HepG2 (cell line): Measurements from ENCODE around the gene CCN6. TPM values are rescaled to one million over a fixed set of nuclear protein-coding genes. Genes with fewer than 3 reads are reported as not detected.

Experiments used
- ATAC-seq: fragments of 200-7000 bp; cut with Tn5 transposase; 3 replicates; pipeline ENCODE4 v1.9.1; 2020; ENCODE audit warnings: mild to moderate bottlenecking, moderate library complexity
- BruUV-seq: library from RNA; stranded (reverse); fragments of 400-500 nt; replicated peaks from 2 replicates; lab custom pipeline; 2021; lab: Mats Ljungman, UMichigan
- CTCF ChIA-PET: fragments of 300-600 bp; formaldehyde crosslinking; extraction: SDS; loops from one replicate; lab custom pipeline; 2021; ENCODE audit warnings: low total read pairs, inconsistent platforms, low intra/inter-chr PET ratio; lab: Yijun Ruan, JAX
- POLR2A ChIA-PET: fragments of 350-600 bp; sonication (Branson Sonifier 250); formaldehyde crosslinking; loops from one replicate; lab custom pipeline; 2020; ENCODE audit warnings: antibody characterized with exemption, inconsistent platforms; lab: Yijun Ruan, JAX
- DNase-seq: peaks from one replicate; pipeline ENCODE4 v3.0.0-alpha.2; 2015; ENCODE audit warnings: low spot score
- FAIRE-seq: peaks from 3 replicates; lab custom pipeline; 2011; peaks lifted over from hg19 to GRCh38; lab: Jason Lieb, UNC
- H2AFZ ChIP-seq: one replicate; pipeline ENCODE4 v1.6.1; 2011; ENCODE audit warnings: low read length, inconsistent platforms
- H3K27ac ChIP-seq: fragments of 300-600 bp; 3 replicates; pipeline ENCODE4 v1.8.0; 2011; ENCODE audit warnings: mixed run types, mild to moderate bottlenecking, mixed read lengths, low read length, inconsistent platforms; ENCODE audit not compliant: insufficient read depth; ENCODE audit errors: extremely low read length
- H3K27me3 ChIP-seq, 2 experiments: fragments of 200-600 bp in 1 of 2; 2 replicates in 1 of 2; 3 replicates in 1 of 2; pipeline versions ENCODE4 v1.6.0 to v1.8.0; 2011; ENCODE audit warnings: low read length in 2 of 2, mild to moderate bottlenecking in 2 of 2, moderate library complexity in 2 of 2, inconsistent platforms in 1 of 2; ENCODE audit not compliant: insufficient read depth in 2 of 2, control insufficient read depth in 1 of 2
- H3K36me3 ChIP-seq, 2 experiments: fragments of 200-600 bp in 1 of 2; replicated peaks in 1 of 2; 2 replicates in 1 of 2; 3 replicates in 1 of 2; pipeline versions ENCODE4 v1.5.1 to v1.8.0; 2011; ENCODE audit warnings: low read length in 2 of 2, inconsistent platforms in 1 of 2; ENCODE audit not compliant: insufficient read depth in 2 of 2, control insufficient read depth in 1 of 2
- H3K4me1 ChIP-seq: 2 replicates; pipeline ENCODE4 v1.5.1; 2012; ENCODE audit warnings: low read length, inconsistent platforms; ENCODE audit not compliant: insufficient read depth
- H3K4me2 ChIP-seq: 2 replicates; pipeline ENCODE4 v1.6.0; 2011; ENCODE audit warnings: low read depth, low read length, inconsistent platforms
- H3K4me3 ChIP-seq, 3 experiments: fragments of 200-600 bp in 1 of 3; sonication (generic), shearing (Covaris generic) in 1 of 3; replicated peaks in 1 of 3; 2 replicates each; pipeline ENCODE4 v1.5.1; 2011 to 2016; ENCODE audit warnings: low read length in 3 of 3, inconsistent platforms in 2 of 3, low read depth in 2 of 3, mild to moderate bottlenecking in 2 of 3, control low read depth in 1 of 3, mixed read lengths in 1 of 3; ENCODE audit not compliant: insufficient read depth in 1 of 3
- H3K79me2 ChIP-seq: one replicate; pipeline ENCODE4 v1.6.1; 2011; ENCODE audit warnings: low read length, inconsistent platforms; ENCODE audit not compliant: insufficient read depth
- H3K9ac ChIP-seq: 2 replicates; pipeline ENCODE4 v1.6.0; 2011; ENCODE audit warnings: mild to moderate bottlenecking, low read depth, low read length, inconsistent platforms; ENCODE audit not compliant: insufficient read depth
- H3K9me3 ChIP-seq: 2 replicates; pipeline ENCODE4 v1.5.1; 2012; ENCODE audit warnings: mild to moderate bottlenecking, low read length
- H4K20me1 ChIP-seq: 2 replicates; pipeline ENCODE4 v1.6.0; 2011; ENCODE audit warnings: inconsistent platforms, mild to moderate bottlenecking, low read length, moderate library complexity; ENCODE audit not compliant: insufficient read depth
- EZH2 ChIP-seq: conservative IDR thresholded peaks from 2 replicates; pipeline ENCODE4 v1.6.1; 2012; ENCODE audit warnings: mild to moderate bottlenecking, low read depth, low read length, moderate library complexity
- GTF3A ChIP-seq: sonication (generic); formaldehyde crosslinking; conservative IDR thresholded peaks from 2 replicates; pipeline ENCODE4 v1.4.0; 2020; ENCODE audit warnings: mild to moderate bottlenecking, missing genetic modification reagents
- MTF1 ChIP-seq: sonication (generic); formaldehyde crosslinking; IDR thresholded peaks from 2 replicates; pipeline ENCODE4 v1.5.0; 2020; ENCODE audit warnings: missing genetic modification reagents
- MTF2 ChIP-seq: sonication (generic); formaldehyde crosslinking; IDR thresholded peaks from 2 replicates; pipeline ENCODE4 v1.5.0; 2020; ENCODE audit warnings: missing genetic modification reagents, borderline replicate concordance
- MXI1 ChIP-seq: IDR thresholded peaks from 3 replicates; pipeline ENCODE4 v1.6.1; 2012; ENCODE audit warnings: low read depth, low read length, inconsistent platforms, borderline replicate concordance
- NFE2L1 ChIP-seq: sonication (generic); formaldehyde crosslinking; IDR thresholded peaks from 2 replicates; pipeline ENCODE4 v1.4.0; 2020; ENCODE audit warnings: missing genetic modification reagents, mild to moderate bottlenecking, borderline replicate concordance
- SP140L ChIP-seq: sonication (generic); formaldehyde crosslinking; IDR thresholded peaks from 2 replicates; pipeline ENCODE4 v1.4.0; 2020; ENCODE audit warnings: missing genetic modification reagents, borderline replicate concordance
- ZBTB1 ChIP-seq: sonication (generic); formaldehyde crosslinking; IDR thresholded peaks from 2 replicates; pipeline ENCODE4 v1.4.0; 2020; ENCODE audit warnings: missing genetic modification reagents, borderline replicate concordance
- ZBTB3 ChIP-seq: sonication (generic); formaldehyde crosslinking; IDR thresholded peaks from 2 replicates; pipeline ENCODE4 v1.4.0; 2020; ENCODE audit warnings: low read depth, mild to moderate bottlenecking, moderate library complexity, missing genetic modification reagents, borderline replicate concordance
- ZMYM3 ChIP-seq: sonication (generic); formaldehyde crosslinking; IDR thresholded peaks from 2 replicates; pipeline ENCODE4 v1.5.1; 2020; ENCODE audit warnings: mild to moderate bottlenecking, missing genetic modification reagents
- ZMYM4 ChIP-seq: sonication (generic); formaldehyde crosslinking; IDR thresholded peaks from 2 replicates; pipeline ENCODE4 v1.8.1; 2023; ENCODE audit warnings: mild to moderate bottlenecking, missing genetic modification reagents
- ZNF337 ChIP-seq: sonication (generic); formaldehyde crosslinking; IDR thresholded peaks from 2 replicates; pipeline ENCODE4 v1.5.1; 2020; ENCODE audit warnings: missing genetic modification reagents, low read depth, mild to moderate bottlenecking, borderline replicate concordance
- ZNF556 ChIP-seq: sonication (generic); formaldehyde crosslinking; IDR thresholded peaks from 2 replicates; pipeline ENCODE4 v1.4.0; 2020; ENCODE audit warnings: mild to moderate bottlenecking, missing genetic modification reagents, borderline replicate concordance
- ZNF607 ChIP-seq: sonication (generic); formaldehyde crosslinking; IDR thresholded peaks from 2 replicates; pipeline ENCODE4 v1.5.1; 2020; ENCODE audit warnings: missing genetic modification reagents, mild to moderate bottlenecking, borderline replicate concordance
- ZNF768 ChIP-seq: sonication (generic); formaldehyde crosslinking; IDR thresholded peaks from 2 replicates; pipeline ENCODE4 v1.4.0; 2020; ENCODE audit warnings: missing genetic modification reagents
- ZNF816 ChIP-seq: sonication (generic); formaldehyde crosslinking; IDR thresholded peaks from 2 replicates; pipeline ENCODE4 v1.8.0; 2022; ENCODE audit warnings: missing genetic modification reagents, mild to moderate bottlenecking, borderline replicate concordance
- WGBS: methylation state at CpG from one replicate; pipeline ENCODE4 v1.1.6; 2017; ENCODE audit warnings: low lambda C conversion rate; 5-methylcytosine and 5-hydroxymethylcytosine counted together
- in situ Hi-C: cut with HindIII; loops from 2 replicates; pipeline ENCODE4 v1.10.0; 2017; ENCODE audit warnings: low pct_unique_long_range_greater_than_20kb; ENCODE audit not compliant: extremely low pct_ligation_motif_present
- intact Hi-C: fragments of 100-400 bp; cut with micrococcal nuclease; formaldehyde crosslinking; loops from one replicate; pipeline ENCODE4 v1.10.0; 2022; ENCODE audit not compliant: unreplicated experiment
- polyA plus RNA-seq, 8 experiments: library from polyadenylated mRNA; depleted of rRNA in 3 of 8; stranded (reverse) in 7 of 8; unstranded in 1 of 8; fragments of >200 nt; fragmentation: Illumina TruSeq in 4 of 8; extraction: Trizol in 4 of 8; gene quantifications; 2 replicates each; pipeline versions ENCODE4 v1.2.1 to v1.2.3, GENCODE V29; 2011 to 2016; ENCODE audit warnings: low read depth in 4 of 8, missing spikeins in 1 of 8, mixed read lengths in 1 of 8; ENCODE audit not compliant: insufficient read depth in 1 of 8
- total RNA-seq, 5 experiments: library from RNA; depleted of rRNA; stranded (reverse); fragments of >200 nt; fragmentation: Illumina TruSeq; extraction: Trizol; gene quantifications; 2 replicates each; pipeline ENCODE4 v1.2.3, GENCODE V29; 2016; ENCODE audit warnings: low read depth in 1 of 5
- TF ChIP-seq, protein P1 (sequence below): sonication (generic); formaldehyde crosslinking; IDR thresholded peaks from 2 replicates; pipeline ENCODE4 v1.9.0; 2022; ENCODE audit warnings: missing genetic modification reagents, mild to moderate bottlenecking, borderline replicate concordance
- TF ChIP-seq, protein P2 (sequence below): IDR thresholded peaks from 2 replicates; pipeline ENCODE4 v1.6.1; 2018; ENCODE audit warnings: missing genetic modification reagents

The CCN6 gene
- total and polyA plus RNA-seq, 2 of the 13 experiments (the other 11 are each of a cell fraction or from before 2014, with no cell fraction given), result not detected

DNA sequence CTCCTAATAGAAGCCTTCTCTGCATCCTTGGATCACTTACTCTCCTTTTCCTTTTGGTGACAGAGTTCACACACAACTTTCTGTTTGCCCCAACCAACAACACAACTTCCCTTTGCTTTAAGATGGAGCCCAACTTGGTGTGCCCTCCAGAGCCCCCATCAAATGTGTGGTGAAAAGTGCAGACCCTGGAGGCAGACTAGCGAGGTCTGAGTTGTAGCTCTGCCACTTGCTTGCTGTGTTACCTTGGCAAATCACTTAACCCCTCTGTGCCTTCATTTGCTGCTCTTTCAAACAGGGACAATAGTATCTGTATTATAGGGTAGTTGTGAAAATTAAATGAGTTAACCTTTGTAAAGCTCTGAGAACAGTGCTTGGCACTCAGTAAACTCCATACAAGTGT, 34.3 kb upstream of the CCN6 start (continued):
- no peak for TF ChIP-seq GTF3A (CRISPR knock-in tag)
- no peak for TF ChIP-seq ZNF607
- no peak for TF ChIP-seq EZH2
- peak; percentile 81 for TF ChIP-seq ZNF768 (CRISPR knock-in tag)
- peak; percentile 80 for TF ChIP-seq ZMYM3 (CRISPR knock-in tag)
- no peak for TF ChIP-seq MXI1

- TF ChIP-seq, protein P1, sequence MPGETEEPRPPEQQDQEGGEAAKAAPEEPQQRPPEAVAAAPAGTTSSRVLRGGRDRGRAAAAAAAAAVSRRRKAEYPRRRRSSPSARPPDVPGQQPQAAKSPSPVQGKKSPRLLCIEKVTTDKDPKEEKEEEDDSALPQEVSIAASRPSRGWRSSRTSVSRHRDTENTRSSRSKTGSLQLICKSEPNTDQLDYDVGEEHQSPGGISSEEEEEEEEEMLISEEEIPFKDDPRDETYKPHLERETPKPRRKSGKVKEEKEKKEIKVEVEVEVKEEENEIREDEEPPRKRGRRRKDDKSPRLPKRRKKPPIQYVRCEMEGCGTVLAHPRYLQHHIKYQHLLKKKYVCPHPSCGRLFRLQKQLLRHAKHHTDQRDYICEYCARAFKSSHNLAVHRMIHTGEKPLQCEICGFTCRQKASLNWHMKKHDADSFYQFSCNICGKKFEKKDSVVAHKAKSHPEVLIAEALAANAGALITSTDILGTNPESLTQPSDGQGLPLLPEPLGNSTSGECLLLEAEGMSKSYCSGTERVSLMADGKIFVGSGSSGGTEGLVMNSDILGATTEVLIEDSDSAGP (CRISPR knock-in tag), result no peak
- TF ChIP-seq ZNF556 (CRISPR knock-in tag), result no peak
- TF ChIP-seq, protein P2, sequence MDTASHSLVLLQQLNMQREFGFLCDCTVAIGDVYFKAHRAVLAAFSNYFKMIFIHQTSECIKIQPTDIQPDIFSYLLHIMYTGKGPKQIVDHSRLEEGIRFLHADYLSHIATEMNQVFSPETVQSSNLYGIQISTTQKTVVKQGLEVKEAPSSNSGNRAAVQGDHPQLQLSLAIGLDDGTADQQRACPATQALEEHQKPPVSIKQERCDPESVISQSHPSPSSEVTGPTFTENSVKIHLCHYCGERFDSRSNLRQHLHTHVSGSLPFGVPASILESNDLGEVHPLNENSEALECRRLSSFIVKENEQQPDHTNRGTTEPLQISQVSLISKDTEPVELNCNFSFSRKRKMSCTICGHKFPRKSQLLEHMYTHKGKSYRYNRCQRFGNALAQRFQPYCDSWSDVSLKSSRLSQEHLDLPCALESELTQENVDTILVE, result no peak
- no peak for TF ChIP-seq ZBTB3 (CRISPR knock-in tag)
- TF ChIP-seq MTF2, result no peak
- no peak for TF ChIP-seq ZNF337 (CRISPR knock-in tag)
- no peak for TF ChIP-seq ZMYM4 (CRISPR knock-in tag)
- no peak for TF ChIP-seq MTF1 (CRISPR knock-in tag)
- TF ChIP-seq SP140L (CRISPR knock-in tag), result no peak
- TF ChIP-seq ZBTB1, result no peak
- no peak for TF ChIP-seq ZNF816
- no peak for TF ChIP-seq NFE2L1 (CRISPR knock-in tag)
- TF ChIP-seq, all 625 proteins: peak for 0
- intact Hi-C loops, result no loop called here
- Histone ChIP-seq H3K9me3 (peaks cover 5% of the 10 kb centered on the region; the same call in 1 of the 2 replicates), H3K4me1 (peaks cover 36% of the 10 kb centered on the region), H3K9ac (no peak overlapping the region), H3K27me3 (peaks cover 0 to 2% of the 10 kb centered on the region in 2 experiments; a peak in 1 of 5 replicates), H3K4me2 (no peak overlapping the region), H3K27ac (no peak overlapping the region), H2AFZ (no peak overlapping the region), H4K20me1 (no peaks in the 10 kb centered on the region), H3K4me3 (no peak overlapping the region), H3K79me2 (no peaks in the 10 kb centered on the region), H3K36me3 (no peaks in the 10 kb centered on the region)
- CTCF ChIA-PET, result no interaction called here
- no TSS peak for BruUV-seq
- ATAC-seq (no peak), FAIRE-seq (no peak), DNase-seq (no peak)
- 46% methylated on average over 6 of the region's 6 CpGs for WGBS
- POLR2A ChIA-PET, result no interaction called here
- in situ Hi-C loops, result no loop called here
Measured at GRCh38 chr6:112021691-112022310, 32.1 kb upstream of the CCN6 start.
